Suprapubic skin (tissue), 4 donors: ENCODE results near the gene RHBDD1. TPM values are rescaled to one million over a fixed set of nuclear protein-coding genes. Genes with fewer than 3 reads are reported as not detected.

Experiments used
- DNase-seq, 2 donors: peaks; one replicate each; pipeline ENCODE4 v3.0.0-alpha.2; 2019; ENCODE audit warnings: low spot score in 2 of 2
- H3K27ac ChIP-seq: fragments of 200-600 bp; sonication (generic); one replicate; pipeline ENCODE4 v1.5.1; 2019
- H3K27me3 ChIP-seq: fragments of 200-600 bp; sonication (generic); one replicate; pipeline ENCODE4 v1.5.1; 2019
- H3K36me3 ChIP-seq: fragments of 200-600 bp; sonication (generic); one replicate; pipeline ENCODE4 v1.5.1; 2019
- H3K4me1 ChIP-seq: fragments of 200-600 bp; sonication (generic); one replicate; pipeline ENCODE4 v1.5.1; 2019
- H3K4me3 ChIP-seq: fragments of 200-600 bp; sonication (generic); one replicate; pipeline ENCODE4 v1.5.1; 2019; ENCODE audit warnings: mild to moderate bottlenecking
- H3K9me3 ChIP-seq: fragments of 200-600 bp; sonication (generic); one replicate; pipeline ENCODE4 v1.5.1; 2019
- EP300 ChIP-seq: sonication (generic); formaldehyde crosslinking; IDR thresholded peaks from one replicate; pipeline ENCODE4 v1.6.1; 2017; ENCODE audit warnings: antibody characterized with exemption
- POLR2A ChIP-seq, 2 donors: fragments of 450-650 bp; IDR thresholded peaks; one replicate each; pipeline ENCODE4 v1.6.1; 2017; ENCODE audit warnings: antibody characterized with exemption in 2 of 2, mild to moderate bottlenecking in 2 of 2, moderate library complexity in 2 of 2
- POLR2AphosphoS5 ChIP-seq, 3 donors: sonication (generic); formaldehyde crosslinking; IDR thresholded peaks; one replicate each; pipeline ENCODE4 v1.6.1; 2017; ENCODE audit warnings: antibody characterized with exemption in 3 of 3
- WGBS: methylation state at CpG from one replicate; pipeline ENCODE4 v1.1.5; 2018; 5-methylcytosine and 5-hydroxymethylcytosine counted together
- total RNA-seq, 4 donors: library from RNA; depleted of rRNA; stranded (reverse); fragments of >200 nt; gene quantifications; one replicate each; pipeline ENCODE4 v1.1.0, GENCODE V29; 2016
- TF ChIP-seq, protein P1 (sequence below), 2 donors: fragments of 200-600 bp in 1 of 2; fragments of 450-650 bp in 1 of 2; sonication (generic) in 1 of 2; IDR thresholded peaks; one replicate each; pipeline ENCODE4 v1.5.1; 2016 to 2019; ENCODE audit warnings: antibody characterized with exemption in 2 of 2, mild to moderate bottlenecking in 1 of 2, moderate library complexity in 1 of 2

The RHBDD1 gene
- total RNA-seq, 4 donors from 2014 or later, result 14.0 to 41.8 (median 20.7) TPM

DNA sequence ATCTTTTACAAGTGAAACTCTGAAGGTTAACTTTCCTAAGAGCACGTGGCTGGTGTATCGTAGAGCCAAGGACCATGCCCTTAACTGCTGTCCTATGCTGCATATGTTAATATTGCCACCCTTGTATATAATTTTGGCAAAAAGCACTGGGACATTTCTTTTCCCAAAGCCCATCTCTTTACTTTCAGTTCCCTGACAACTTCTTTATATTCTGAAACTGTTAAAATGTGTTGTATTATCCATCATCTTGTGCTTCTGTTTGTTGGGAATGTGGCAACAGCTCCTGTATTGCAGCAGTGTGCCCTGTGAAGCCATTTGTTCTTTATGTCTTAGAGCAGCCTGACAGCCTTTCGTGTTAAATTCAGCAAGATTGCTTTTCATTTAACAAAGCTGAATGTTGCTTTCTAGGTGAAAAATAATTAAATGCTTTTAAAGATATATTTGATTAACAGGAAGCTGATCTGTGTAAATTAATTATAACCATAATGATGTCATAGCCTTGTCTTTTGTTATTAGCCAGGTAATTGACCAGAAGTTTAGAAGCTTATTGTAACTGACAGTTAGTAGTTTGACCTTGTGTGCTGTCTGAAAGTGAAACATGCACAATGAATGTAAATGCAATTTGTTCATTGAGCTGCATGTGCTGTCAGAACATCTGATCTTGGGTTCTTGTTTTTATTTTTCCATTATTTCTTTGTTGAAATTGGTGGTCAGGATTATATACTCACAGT lies 9.7 kb downstream of the RHBDD1 start:
- no peaks in the 10 kb centered on the region for H3K36me3 ChIP-seq
- TF ChIP-seq, protein P1, sequence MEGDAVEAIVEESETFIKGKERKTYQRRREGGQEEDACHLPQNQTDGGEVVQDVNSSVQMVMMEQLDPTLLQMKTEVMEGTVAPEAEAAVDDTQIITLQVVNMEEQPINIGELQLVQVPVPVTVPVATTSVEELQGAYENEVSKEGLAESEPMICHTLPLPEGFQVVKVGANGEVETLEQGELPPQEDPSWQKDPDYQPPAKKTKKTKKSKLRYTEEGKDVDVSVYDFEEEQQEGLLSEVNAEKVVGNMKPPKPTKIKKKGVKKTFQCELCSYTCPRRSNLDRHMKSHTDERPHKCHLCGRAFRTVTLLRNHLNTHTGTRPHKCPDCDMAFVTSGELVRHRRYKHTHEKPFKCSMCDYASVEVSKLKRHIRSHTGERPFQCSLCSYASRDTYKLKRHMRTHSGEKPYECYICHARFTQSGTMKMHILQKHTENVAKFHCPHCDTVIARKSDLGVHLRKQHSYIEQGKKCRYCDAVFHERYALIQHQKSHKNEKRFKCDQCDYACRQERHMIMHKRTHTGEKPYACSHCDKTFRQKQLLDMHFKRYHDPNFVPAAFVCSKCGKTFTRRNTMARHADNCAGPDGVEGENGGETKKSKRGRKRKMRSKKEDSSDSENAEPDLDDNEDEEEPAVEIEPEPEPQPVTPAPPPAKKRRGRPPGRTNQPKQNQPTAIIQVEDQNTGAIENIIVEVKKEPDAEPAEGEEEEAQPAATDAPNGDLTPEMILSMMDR (IDR thresholded peaks at IDR 0.05), result no peak
- TF ChIP-seq POLR2A (IDR thresholded peaks at IDR 0.05), result no peak
- no peak for TF ChIP-seq POLR2AphosphoS5 (IDR thresholded peaks at IDR 0.05)
- no peak for TF ChIP-seq EP300
- no peaks in the 10 kb centered on the region for H3K9me3 ChIP-seq
- 89% methylated on average over 3 of the region's 3 CpGs for WGBS
- H3K4me1 ChIP-seq, result no peaks in the 10 kb centered on the region
- H3K27ac ChIP-seq, result no peak overlapping the region
- no peak for DNase-seq
- H3K4me3 ChIP-seq, result no peak overlapping the region
- H3K27me3 ChIP-seq, result no peaks in the 10 kb centered on the region

DNA sequence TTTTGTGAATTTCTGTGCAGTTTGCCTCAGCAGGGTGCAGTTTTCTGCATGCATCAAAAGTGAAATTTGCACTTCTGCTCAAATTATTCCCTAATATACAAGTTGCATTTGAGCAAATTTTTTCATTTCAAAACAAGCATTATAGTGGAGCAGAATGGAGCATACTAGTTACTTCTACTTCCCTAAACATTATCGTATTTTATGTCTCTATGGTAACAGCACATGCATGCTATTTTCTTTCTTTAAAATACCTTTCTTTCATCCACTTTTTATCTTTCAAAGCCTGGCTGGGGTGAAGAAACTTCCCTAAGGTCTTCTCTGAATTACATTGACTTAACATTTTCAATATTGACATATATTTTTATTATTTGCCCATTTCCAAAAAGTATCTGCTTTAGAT lies 11.2 kb downstream of the RHBDD1 start:
- Histone ChIP-seq H3K27me3 (no peaks in the 10 kb centered on the region), H3K4me3 (no peak overlapping the region), H3K27ac (no peak overlapping the region), H3K36me3 (no peaks in the 10 kb centered on the region), H3K9me3 (no peaks in the 10 kb centered on the region), H3K4me1 (no peaks in the 10 kb centered on the region)
- 77% methylated on average over 1 of the region's 1 CpG for WGBS
- TF ChIP-seq, protein P1 (IDR thresholded peaks at IDR 0.05), result no peak
- TF ChIP-seq POLR2A (IDR thresholded peaks at IDR 0.05) (no peak), POLR2AphosphoS5 (IDR thresholded peaks at IDR 0.05) (no peak), EP300 (no peak)
- no peak for DNase-seq

DNA sequence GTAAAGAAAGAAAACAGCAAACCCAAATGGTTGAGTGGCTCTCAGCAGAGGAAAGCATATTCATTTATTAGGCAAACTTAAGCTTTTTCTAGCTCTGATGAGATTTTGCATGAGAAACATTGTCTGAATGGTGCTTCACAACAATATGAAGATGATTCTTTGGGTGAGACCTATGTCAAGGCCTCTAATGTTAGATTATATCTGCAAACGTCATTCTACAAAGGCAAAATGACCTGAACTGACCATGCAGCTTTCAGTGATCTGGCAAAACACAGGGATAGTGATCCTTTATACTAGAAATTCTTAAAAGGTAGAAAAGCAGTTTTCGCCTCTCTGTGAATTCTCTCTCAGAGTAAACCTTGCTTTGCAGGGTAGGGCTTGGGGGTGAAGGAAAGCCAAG lies 11.7 kb downstream of the RHBDD1 start:
- no peaks in the 10 kb centered on the region for H3K27me3 ChIP-seq
- TF ChIP-seq EP300 (no peak), POLR2A (IDR thresholded peaks at IDR 0.05) (no peak), POLR2AphosphoS5 (IDR thresholded peaks at IDR 0.05) (no peak)
- TF ChIP-seq, protein P1 (IDR thresholded peaks at IDR 0.05), result no peak
- no peaks in the 10 kb centered on the region for H3K36me3 ChIP-seq
- H3K9me3 ChIP-seq, result no peaks in the 10 kb centered on the region
- WGBS, result 85% methylated on average over 2 of the region's 2 CpGs
- H3K4me1 ChIP-seq, result no peaks in the 10 kb centered on the region
- no peak for DNase-seq
- H3K27ac ChIP-seq, result no peak overlapping the region
- no peak overlapping the region for H3K4me3 ChIP-seq

DNA sequence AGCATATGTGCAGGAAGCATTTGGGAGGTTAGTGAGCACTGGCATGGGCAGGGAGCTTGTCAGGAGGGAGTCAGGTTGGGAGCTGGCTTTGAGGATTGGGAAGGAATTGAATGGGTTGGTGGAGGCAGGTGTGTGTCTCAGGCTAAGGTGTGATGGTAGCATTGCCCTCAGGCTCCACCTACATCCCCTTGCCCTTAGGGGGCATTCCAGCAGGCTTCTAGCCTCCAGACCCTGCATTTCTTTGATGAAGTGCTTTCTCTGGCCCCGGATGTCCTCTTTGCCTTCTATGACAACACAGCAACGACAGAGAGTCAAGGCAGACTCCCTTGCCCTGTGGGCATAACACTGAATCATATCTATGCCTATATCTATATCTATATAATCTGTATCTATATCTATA lies 13.5 kb downstream of the RHBDD1 start:
- Histone ChIP-seq H3K36me3 (no peaks in the 10 kb centered on the region), H3K4me1 (no peaks in the 10 kb centered on the region), H3K27ac (no peak overlapping the region), H3K4me3 (no peak overlapping the region), H3K27me3 (no peaks in the 10 kb centered on the region), H3K9me3 (no peaks in the 10 kb centered on the region)
- 75% methylated on average over 2 of the region's 2 CpGs for WGBS
- DNase-seq, result no peak
- TF ChIP-seq EP300 (no peak), POLR2A (IDR thresholded peaks at IDR 0.05) (no peak)

DNA sequence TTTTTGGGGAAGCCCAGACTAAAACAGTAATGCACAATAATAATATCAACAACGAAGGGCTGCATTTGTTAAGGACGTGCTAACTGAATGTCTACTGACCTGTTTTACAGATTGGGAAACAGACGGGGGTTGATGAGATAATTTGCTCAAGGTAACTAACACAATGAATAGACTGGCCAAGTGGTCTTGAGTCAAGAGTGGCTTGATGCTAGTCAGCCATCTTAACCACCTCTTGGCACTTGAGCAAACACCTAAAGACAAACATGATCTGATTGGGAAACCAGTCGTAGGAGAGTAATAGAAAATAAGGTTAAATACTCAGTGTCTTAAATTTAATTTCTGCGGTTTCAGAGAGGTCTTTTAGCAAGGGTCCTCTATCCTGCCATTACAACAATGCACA lies 14.2 kb downstream of the RHBDD1 start:
- H3K4me1 ChIP-seq, result no peaks in the 10 kb centered on the region
- no peaks in the 10 kb centered on the region for H3K27me3 ChIP-seq
- H3K27ac ChIP-seq, result no peak overlapping the region
- H3K36me3 ChIP-seq, result no peaks in the 10 kb centered on the region
- DNase-seq, result no peak
- no peaks in the 10 kb centered on the region for H3K9me3 ChIP-seq
- H3K4me3 ChIP-seq, result no peak overlapping the region
- no peak for TF ChIP-seq EP300
- no peak for TF ChIP-seq POLR2AphosphoS5 (IDR thresholded peaks at IDR 0.05)
- TF ChIP-seq, protein P1 (IDR thresholded peaks at IDR 0.05), result no peak
- TF ChIP-seq POLR2A (IDR thresholded peaks at IDR 0.05), result no peak
- 96% methylated on average over 5 of the region's 5 CpGs for WGBS

DNA sequence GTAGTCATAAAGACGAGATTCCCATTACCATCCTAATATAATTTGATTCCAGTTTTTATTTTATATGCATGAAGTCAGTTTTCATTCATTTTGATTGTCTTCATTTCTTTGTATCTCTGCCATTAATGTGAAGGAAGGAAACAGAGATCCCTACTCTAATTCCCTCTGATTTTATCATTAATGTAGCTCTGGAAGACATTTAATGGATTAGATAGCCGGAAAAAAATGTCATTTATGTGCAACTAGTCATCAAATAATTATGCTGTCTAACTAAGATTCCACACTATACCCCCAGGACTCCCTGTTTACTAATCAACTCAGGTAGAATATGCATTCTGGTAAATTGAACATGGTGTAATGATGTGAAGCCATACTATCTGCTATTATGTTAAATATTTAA lies 19.9 kb downstream of the RHBDD1 start:
- no peak overlapping the region for H3K4me3 ChIP-seq
- no peaks in the 10 kb centered on the region for H3K36me3 ChIP-seq
- 79% methylated on average over 2 of the region's 2 CpGs for WGBS
- TF ChIP-seq, protein P1 (IDR thresholded peaks at IDR 0.05), result no peak
- TF ChIP-seq EP300 (no peak), POLR2A (IDR thresholded peaks at IDR 0.05) (no peak), POLR2AphosphoS5 (IDR thresholded peaks at IDR 0.05) (no peak)
- no peak overlapping the region for H3K27ac ChIP-seq
- H3K27me3 ChIP-seq, result no peaks in the 10 kb centered on the region
- no peak for DNase-seq
- no peaks in the 10 kb centered on the region for H3K4me1 ChIP-seq
- no peaks in the 10 kb centered on the region for H3K9me3 ChIP-seq
